Endothelial cell of umbilical vein (primary cell): ENCODE results near the gene NF1. TPM values are rescaled to one million over a fixed set of nuclear protein-coding genes. Genes with fewer than 3 reads are reported as not detected.

Source experiments
- BruUV-seq: library from RNA; stranded (reverse); fragments of 400-500 nt; replicated peaks from 2 replicates; lab custom pipeline; 2021; lab: Mats Ljungman, UMichigan
- CTCF ChIA-PET: fragments of 300-600, 350-600 bp; sonication (Branson Sonifier 250); formaldehyde crosslinking; loops from one replicate; lab custom pipeline; 2021; ENCODE audit warnings: antibody characterized with exemption, inconsistent platforms; lab: Charles Lee
- POLR2A ChIA-PET: fragments of 300-600, 350-600 bp; sonication (Branson Sonifier 250); formaldehyde crosslinking; loops from one replicate; lab custom pipeline; 2021; ENCODE audit warnings: antibody characterized with exemption, inconsistent platforms; lab: Charles Lee
- DNase-seq: peaks from one replicate; pipeline ENCODE4 v3.0.0-alpha.2; 2011; ENCODE audit warnings: low read depth, low spot score
- FAIRE-seq: peaks from 2 replicates; lab custom pipeline; 2011; peaks lifted over from hg19 to GRCh38; lab: Jason Lieb, UNC
- H2AFZ ChIP-seq: 2 replicates; pipeline ENCODE4 v1.6.0; 2012; ENCODE audit warnings: low read depth, low read length, control low read depth, inconsistent platforms
- H3K27ac ChIP-seq: 2 replicates; pipeline ENCODE4 v1.5.1; 2011; ENCODE audit warnings: low read depth, mild to moderate bottlenecking, control low read depth, low read length, moderate library complexity; ENCODE audit not compliant: insufficient read depth
- H3K27me3 ChIP-seq, 2 experiments: 2 replicates each; pipeline versions ENCODE4 v1.6.0 to v1.6.1; 2011; ENCODE audit warnings: low read length in 2 of 2, mixed read lengths in 1 of 2; ENCODE audit not compliant: control insufficient read depth in 2 of 2, insufficient read depth in 2 of 2
- H3K36me3 ChIP-seq, 2 experiments: 2 replicates in 1 of 2; 3 replicates in 1 of 2; pipeline ENCODE4 v1.5.1; 2011; ENCODE audit warnings: low read length in 2 of 2, mild to moderate bottlenecking in 1 of 2, moderate library complexity in 1 of 2; ENCODE audit not compliant: control insufficient read depth in 2 of 2, insufficient read depth in 2 of 2; ENCODE audit errors: extremely low read depth in 1 of 2
- H3K4me1 ChIP-seq: 3 replicates; pipeline ENCODE4 v1.5.1; 2011; ENCODE audit warnings: mild to moderate bottlenecking, low read length; ENCODE audit not compliant: control insufficient read depth, insufficient read depth; ENCODE audit errors: extremely low read depth
- H3K4me2 ChIP-seq: 2 replicates; pipeline ENCODE4 v1.6.1; 2011; ENCODE audit warnings: low read length, control low read depth, mixed read lengths; ENCODE audit not compliant: insufficient read depth
- H3K4me3 ChIP-seq, 3 experiments: fragments of 200-600 bp in 1 of 3; sonication (generic), shearing (Covaris generic) in 1 of 3; replicated peaks in 1 of 3; 2 replicates each; pipeline ENCODE4 v1.5.1; 2011 to 2016; ENCODE audit warnings: control low read depth in 3 of 3, low read length in 3 of 3, mild to moderate bottlenecking in 2 of 3, inconsistent platforms in 1 of 3, low read depth in 1 of 3, moderate library complexity in 1 of 3; ENCODE audit not compliant: insufficient read depth in 1 of 3
- H3K79me2 ChIP-seq: 2 replicates; pipeline ENCODE4 v1.6.0; 2012; ENCODE audit warnings: low read length, inconsistent platforms; ENCODE audit not compliant: control insufficient read depth, insufficient read depth
- H3K9ac ChIP-seq: replicated peaks from 2 replicates; pipeline ENCODE3; 2011; ENCODE audit warnings: low read length, control low read depth; ENCODE audit not compliant: insufficient read depth; ENCODE audit errors: extremely low read depth
- H3K9me1 ChIP-seq: replicated peaks from 3 replicates; pipeline ENCODE4 v1.6.0; 2011; ENCODE audit warnings: mild to moderate bottlenecking, low read length; ENCODE audit not compliant: control insufficient read depth, insufficient read depth; ENCODE audit errors: extremely low read depth
- H3K9me3 ChIP-seq: replicated peaks from 2 replicates; pipeline ENCODE4 v1.5.1; 2012; ENCODE audit warnings: low read length, inconsistent platforms; ENCODE audit not compliant: control insufficient read depth, insufficient read depth
- H4K20me1 ChIP-seq: replicated peaks from 2 replicates; pipeline ENCODE3; 2011; ENCODE audit warnings: mild to moderate bottlenecking, low read length; ENCODE audit not compliant: control insufficient read depth, insufficient read depth; ENCODE audit errors: extremely low read depth
- CTCF ChIP-seq, 2 donors: IDR thresholded peaks; 1 replicate in 1 of 2; 2 replicates in 1 of 2; pipeline ENCODE4 v1.5.1; 2011; ENCODE audit warnings: low read length in 2 of 2, mild to moderate bottlenecking in 2 of 2, moderate library complexity in 2 of 2, control low read depth in 1 of 2, inconsistent platforms in 1 of 2, low read depth in 1 of 2; ENCODE audit not compliant: insufficient read depth in 1 of 2; ENCODE audit errors: extremely low read depth in 1 of 2
- EZH2 ChIP-seq: IDR thresholded peaks from 2 replicates; pipeline ENCODE4 v1.6.1; 2012; ENCODE audit warnings: borderline replicate concordance, low read depth, mild to moderate bottlenecking, moderate library complexity, low read length, inconsistent platforms; ENCODE audit not compliant: severe bottlenecking
- FOS ChIP-seq: IDR thresholded peaks from 2 replicates; pipeline ENCODE4 v1.6.1; 2011; ENCODE audit warnings: mild to moderate bottlenecking, low read length, moderate library complexity, borderline replicate concordance; ENCODE audit not compliant: insufficient read depth
- GATA2 ChIP-seq: IDR thresholded peaks from 2 replicates; pipeline ENCODE4 v1.7.0; 2011; ENCODE audit warnings: low read depth, mild to moderate bottlenecking, moderate library complexity, mixed read lengths, low read length; ENCODE audit not compliant: insufficient read length, insufficient read depth
- JUN ChIP-seq: IDR thresholded peaks from 2 replicates; pipeline ENCODE4 v1.6.1; 2011; ENCODE audit warnings: borderline replicate concordance, low read depth; ENCODE audit not compliant: insufficient read length, insufficient read depth
- MAX ChIP-seq: IDR thresholded peaks from 2 replicates; pipeline ENCODE4 v1.6.1; 2011; ENCODE audit not compliant: insufficient read depth, insufficient read length
- MYC ChIP-seq: IDR thresholded peaks from one replicate; pipeline ENCODE4 v1.6.1; 2011; ENCODE audit warnings: mild to moderate bottlenecking, low read depth, low read length
- POLR2A ChIP-seq: IDR thresholded peaks from 2 replicates; pipeline ENCODE4 v1.6.1; 2012; ENCODE audit warnings: low read depth, mild to moderate bottlenecking, control low read depth, low read length
- POLR2AphosphoS5 ChIP-seq: IDR thresholded peaks from 2 replicates; pipeline ENCODE4 v1.6.1; 2012; ENCODE audit warnings: low read depth, mild to moderate bottlenecking, control low read depth, low read length, moderate library complexity; ENCODE audit not compliant: insufficient read depth
- dilution Hi-C: fragments of 300-500 bp; cut with MboI; formaldehyde crosslinking; loops from one replicate; pipeline ENCODE4 v1.15.0; 2019; ENCODE audit warnings: low sequenced_read_pairs; ENCODE audit not compliant: extremely low pct_ligation_motif_present
- intact Hi-C: fragments of 100-400 bp; cut with micrococcal nuclease; formaldehyde crosslinking; loops from one replicate; pipeline ENCODE4 v1.10.0; 2022
- polyA plus RNA-seq, 4 experiments: library from polyadenylated mRNA; depleted of rRNA in 3 of 4; stranded (reverse) in 3 of 4; unstranded in 1 of 4; fragments of >200 nt; gene quantifications; 2 replicates each; pipeline versions ENCODE4 v1.2.1 to v1.2.3, GENCODE V29; 2011 to 2012; ENCODE audit warnings: missing spikeins in 1 of 4
- total RNA-seq: library from RNA; stranded (reverse); gene quantifications from 2 replicates; pipeline ENCODE4 v1.2.3, GENCODE V29; 2021

The NF1 gene
- total and polyA plus RNA-seq, 2 donors (not counting 3 experiments of a cell fraction or from before 2014, with no cell fraction given) = 13.7 to 42.4 TPM

- dilution Hi-C loops (no loop called here), intact Hi-C loops (no loop called here)
- H3K79me2 ChIP-seq = no peaks in the 10 kb centered on the region
- no peaks in the 10 kb centered on the region for H3K9me3 ChIP-seq
- FAIRE-seq (no peak), DNase-seq (no peak)
- H4K20me1 ChIP-seq = no peaks in the 10 kb centered on the region
- H2AFZ ChIP-seq = no peak overlapping the region
- ChIA-PET POLR2A (no interaction called here), CTCF (no interaction called here)
- H3K36me3 ChIP-seq = no peaks in the 10 kb centered on the region
- H3K9ac ChIP-seq = no peak overlapping the region
- H3K4me2 ChIP-seq = no peak overlapping the region
- peaks cover 16 to 20% of the 10 kb centered on the region in 2 experiments for H3K27me3 ChIP-seq
- no TSS peak for BruUV-seq
- no peaks in the 10 kb centered on the region for H3K4me1 ChIP-seq
- no peak overlapping the region for H3K27ac ChIP-seq
- no peak overlapping the region for H3K4me3 ChIP-seq
- TF ChIP-seq MYC (no peak), POLR2A (no peak), GATA2 (no peak), CTCF (IDR thresholded peaks at IDR 0.05; ENCODE audit: extremely low read depth in 1 of 2, insufficient read depth in 1 of 2, low read depth in 1 of 2, low read length in 2 of 2) (no peak), POLR2AphosphoS5 (no peak), JUN (no peak), MAX (no peak), FOS (no peak), EZH2 (no peak)
- H3K9me1 ChIP-seq = no peaks in the 10 kb centered on the region
Measured at GRCh38 chr17:31393749-31394146, 299.0 kb downstream of the NF1 start.
